Aorta (tissue), 5 donors: ENCODE results near the gene MREG. TPM values are rescaled to one million over a fixed set of nuclear protein-coding genes. Genes with fewer than 3 reads are reported as not detected.

Experiments
- ATAC-seq: fragments of 200-7000 bp; cut with Tn5 transposase; one replicate; pipeline ENCODE4 v1.9.1; 2022; ENCODE audit warnings: moderate library complexity; ENCODE audit not compliant: low FRiP score
- DNase-seq, 2 donors: peaks; one replicate each; pipeline ENCODE4 v3.0.0-alpha.2; 2020
- H3K27ac ChIP-seq, 2 donors: one replicate each; pipeline ENCODE4 v1.5.1; 2013; ENCODE audit warnings: low read length in 2 of 2, mild to moderate bottlenecking in 2 of 2, moderate library complexity in 2 of 2, control low read depth in 1 of 2, inconsistent platforms in 1 of 2, low read depth in 1 of 2
- H3K27me3 ChIP-seq, 2 donors: one replicate each; pipeline ENCODE4 v1.6.1; 2013; ENCODE audit warnings: control low read depth in 1 of 2, low read length in 1 of 2, mild to moderate bottlenecking in 1 of 2, moderate library complexity in 1 of 2; ENCODE audit not compliant: insufficient read depth in 2 of 2, control insufficient read depth in 1 of 2
- H3K36me3 ChIP-seq, 2 donors: one replicate each; pipeline ENCODE4 v1.6.1; 2013; ENCODE audit warnings: control low read depth in 1 of 2, low read length in 1 of 2, mild to moderate bottlenecking in 1 of 2; ENCODE audit not compliant: insufficient read depth in 2 of 2, control insufficient read depth in 1 of 2
- H3K4me1 ChIP-seq, 2 donors: one replicate each; pipeline ENCODE4 v1.6.1; 2013; ENCODE audit warnings: low read length in 2 of 2, control low read depth in 1 of 2, mild to moderate bottlenecking in 1 of 2, moderate library complexity in 1 of 2; ENCODE audit not compliant: insufficient read depth in 2 of 2, control insufficient read depth in 1 of 2
- H3K4me3 ChIP-seq, 2 donors: one replicate each; pipeline ENCODE4 v1.5.1; 2013; ENCODE audit warnings: low read length in 2 of 2, control low read depth in 1 of 2, mild to moderate bottlenecking in 1 of 2
- H3K9me3 ChIP-seq: one replicate; pipeline ENCODE4 v1.6.1; 2013; ENCODE audit warnings: mild to moderate bottlenecking, low read length; ENCODE audit not compliant: control insufficient read depth
- WGBS, 2 donors: extraction: QIAGEN DNeasy Blood & Tissue Kit; methylation state at CpG; one replicate each; pipeline ENCODE4 v1.1.7; 2013; 5-methylcytosine and 5-hydroxymethylcytosine counted together
- intact Hi-C, 2 donors: fragments of 100-400 bp; cut with DNase I; formaldehyde crosslinking; loops; one replicate each; pipeline versions ENCODE4 v1.14.2 to v1.15.0; 2022
- long read RNA-seq, 2 donors: library from polyadenylated mRNA; unstranded; transcript quantifications; one replicate each; pipeline ENCODE4 v2.0.0, GENCODE V29; 2020 to 2021
- polyA plus RNA-seq, 2 donors: library from polyadenylated mRNA; stranded (reverse); fragments of 200-250 nt; gene quantifications; one replicate each; pipeline ENCODE4 v1.2.3, GENCODE V29; 2013
- total RNA-seq, 2 donors: library from RNA; stranded (reverse); fragmentation: NEBNext Ultra II Directional; extraction: Animal tissue kit (Norgen Biotek cat#: 25700); gene quantifications; one replicate each; pipeline ENCODE4 v1.2.1, GENCODE V29; 2021
- donor health status: healthy with polysubstance abuse.
- donor health status: Bipolar disorder and iron deficiency.
- donor health status: DM: no; HTN: no; CAD: no.
- donor health status: DM: no; HTN: no; CAD: no.
- donor health status: DM: yes; HTN: yes; CAD: no.

The MREG gene
- total RNA-seq (1 to 10 TPM; 1.6 to 2.5 TPM), polyA plus RNA-seq (1 to 10 TPM in 1 of 2 donors, under 1 TPM in 1; 0.31 to 1.9 TPM)
- long read RNA-seq, donor 1 = 0 reads
- long read RNA-seq, donor 2, partial matches to known transcripts = 0 of 1 reads
- long read RNA-seq, donor 2, other reads (novel, unspliced or antisense) = 1 of 1 reads

- WGBS, 2 donors = 1% methylated on average over 70 of the region's 70 CpGs
These were observed at the start of gene MREG for GRCh38 chr2:216013080-216013909. Gene MREG (minus strand): TSS chr2:216013551. CDS start chr2:216013327, 224 bp downstream.

GRCh38 chr2:216059233-216059834 is 46.0 kb upstream of the MREG start:
- ATAC-seq (no peak), DNase-seq (no peak)
- no peak overlapping the region for H3K4me3 ChIP-seq
- H3K9me3 ChIP-seq = no peaks in the 10 kb centered on the region
- H3K4me1 ChIP-seq = no peaks in the 10 kb centered on the region
- WGBS, 2 donors = 96 to 97% methylated on average over 5 of the region's 5 CpGs
- H3K27ac ChIP-seq = no peak overlapping the region
- intact Hi-C loops = no loop called here
- no peaks in the 10 kb centered on the region for H3K36me3 ChIP-seq
- no peaks in the 10 kb centered on the region for H3K27me3 ChIP-seq

More at GRCh38 chr2:216013080-216013909, at the start of gene MREG:
- no peaks in the 10 kb centered on the region for H3K4me1 ChIP-seq
- no peak within 1 kb of the TSS for H3K27ac ChIP-seq
- intact Hi-C loops = no loop called here
- no peaks in the 10 kb centered on the region for H3K27me3 ChIP-seq
- DNase-seq (peak; percentile 78 to 92), ATAC-seq (peak; percentile 80)
- no peaks in the 10 kb centered on the region for H3K9me3 ChIP-seq
- peak within 1 kb of the TSS; percentile 66 to 76 for H3K4me3 ChIP-seq
- no peaks in the 10 kb centered on the region for H3K36me3 ChIP-seq

- ATAC-seq (no peak), DNase-seq (no peak)
- Histone ChIP-seq H3K27ac (no peak overlapping the region), H3K27me3 (no peaks in the 10 kb centered on the region), H3K4me1 (no peaks in the 10 kb centered on the region), H3K36me3 (no peaks in the 10 kb centered on the region), H3K4me3 (no peak overlapping the region), H3K9me3 (no peaks in the 10 kb centered on the region)
- intact Hi-C loops = no loop called here
- WGBS, 2 donors = 73 to 84% methylated on average over 7 of the region's 7 CpGs
These were observed 44.4 kb upstream of the MREG start for GRCh38 chr2:216057688-216058193.

GRCh38 chr2:216056739-216057138 is 43.4 kb upstream of the MREG start:
- Histone ChIP-seq H3K4me1 (no peaks in the 10 kb centered on the region), H3K9me3 (no peaks in the 10 kb centered on the region), H3K36me3 (no peaks in the 10 kb centered on the region), H3K27ac (no peak overlapping the region), H3K4me3 (no peak overlapping the region), H3K27me3 (no peaks in the 10 kb centered on the region)
- WGBS, 2 donors = 69% methylated on average over 3 of the region's 3 CpGs
- ATAC-seq = no peak
- intact Hi-C loops = no loop called here
- DNase-seq = no peak

- 91% methylated on average over 4 of the region's 4 CpGs for WGBS, 2 donors
- intact Hi-C loops = no loop called here
These were observed 42.3 kb upstream of the MREG start for GRCh38 chr2:216055680-216056079.

GRCh38 chr2:216052420-216052819 is 39.1 kb upstream of the MREG start:
- intact Hi-C loops = no loop called here
- Histone ChIP-seq H3K4me1 (no peaks in the 10 kb centered on the region), H3K36me3 (peaks cover 0 to 1% of the 10 kb centered on the region in 2 donors), H3K4me3 (no peak overlapping the region), H3K9me3 (no peaks in the 10 kb centered on the region), H3K27me3 (no peaks in the 10 kb centered on the region), H3K27ac (no peak overlapping the region)
- WGBS, 2 donors = 98 to 99% methylated on average over 2 of the region's 2 CpGs
- no peak for DNase-seq
- ATAC-seq = no peak

More at GRCh38 chr2:216055680-216056079, 42.3 kb upstream of the MREG start:
- ATAC-seq = no peak
- no peak overlapping the region for H3K4me3 ChIP-seq
- no peaks in the 10 kb centered on the region for H3K27me3 ChIP-seq
- no peaks in the 10 kb centered on the region for H3K4me1 ChIP-seq
- no peak overlapping the region for H3K27ac ChIP-seq
- no peaks in the 10 kb centered on the region for H3K9me3 ChIP-seq
- no peaks in the 10 kb centered on the region for H3K36me3 ChIP-seq
- DNase-seq = no peak

- H3K27ac ChIP-seq = no peak overlapping the region
- no peaks in the 10 kb centered on the region for H3K27me3 ChIP-seq
- WGBS, 2 donors = 90 to 92% methylated on average over 3 of the region's 3 CpGs
- DNase-seq (no peak), ATAC-seq (no peak)
- peaks cover 0 to 1% of the 10 kb centered on the region in 2 donors for H3K36me3 ChIP-seq
- H3K4me1 ChIP-seq = no peaks in the 10 kb centered on the region
- no peak overlapping the region for H3K4me3 ChIP-seq
- intact Hi-C loops = no loop called here
- no peaks in the 10 kb centered on the region for H3K9me3 ChIP-seq
These were observed 38.0 kb upstream of the MREG start for GRCh38 chr2:216051350-216051749.

- H3K4me3 ChIP-seq = no peak overlapping the region
- no peaks in the 10 kb centered on the region for H3K4me1 ChIP-seq
- DNase-seq = no peak
- WGBS, 2 donors = 51 to 69% methylated on average over 2 of the region's 2 CpGs
- H3K27me3 ChIP-seq = no peaks in the 10 kb centered on the region
- H3K36me3 ChIP-seq = peaks cover 0 to 1% of the 10 kb centered on the region in 2 donors
- no peak for ATAC-seq
- intact Hi-C loops = no loop called here
- H3K9me3 ChIP-seq = no peaks in the 10 kb centered on the region
- no peak overlapping the region for H3K27ac ChIP-seq
These were observed 36.1 kb upstream of the MREG start for GRCh38 chr2:216049452-216049851.
